IMR-90 (cell line): ENCODE results near the gene NAPA. TPM values are rescaled to one million over a fixed set of nuclear protein-coding genes. Genes with fewer than 3 reads are reported as not detected.

ENCODE experiments used
- ATAC-seq: fragments of 200-7000 bp; cut with Tn5 transposase; 2 replicates; pipeline ENCODE4 v1.9.1; 2020; ENCODE audit warnings: low read depth, mild to moderate bottlenecking, moderate library complexity
- BruUV-seq: library from RNA; stranded (reverse); fragments of 400-500 nt; replicated peaks from 2 replicates; lab custom pipeline; 2021; lab: Mats Ljungman, UMichigan
- CTCF ChIA-PET: fragments of 300-600 bp; formaldehyde crosslinking; extraction: SDS; loops from one replicate; lab custom pipeline; 2021; ENCODE audit warnings: antibody characterized with exemption; lab: Yijun Ruan, JAX
- POLR2A ChIA-PET: fragments of 300-600 bp; sonication (Branson Sonifier 250); formaldehyde crosslinking; loops from one replicate; lab custom pipeline; 2022; ENCODE audit warnings: antibody characterized with exemption; ENCODE audit not compliant: unreplicated experiment; lab: Charles Lee
- DNase-seq: peaks from one replicate; pipeline ENCODE4 v3.0.0; 2013
- H2AFZ ChIP-seq: replicated peaks from 2 replicates; pipeline ENCODE3; 2013; ENCODE audit warnings: low read length, mild to moderate bottlenecking; ENCODE audit not compliant: poor library complexity
- H2AK5ac ChIP-seq: 2 replicates; pipeline ENCODE4 v1.6.1; 2013; ENCODE audit warnings: low read depth, low read length, inconsistent platforms
- H2AK9ac ChIP-seq: replicated peaks from 2 replicates; pipeline ENCODE3; 2013; ENCODE audit warnings: mild to moderate bottlenecking, low read depth, low read length, moderate library complexity; ENCODE audit not compliant: poor library complexity
- H2BK120ac ChIP-seq: 2 replicates; pipeline ENCODE4 v1.6.1; 2013; ENCODE audit warnings: low read depth, low read length, inconsistent platforms
- H2BK15ac ChIP-seq: 3 replicates; pipeline ENCODE4 v1.6.1; 2013; ENCODE audit warnings: low read depth, low read length, inconsistent platforms
- H2BK20ac ChIP-seq: 2 replicates; pipeline ENCODE4 v1.6.1; 2013; ENCODE audit warnings: low read depth, mild to moderate bottlenecking, inconsistent platforms, low read length, moderate library complexity
- H2BK5ac ChIP-seq: 2 replicates; pipeline ENCODE4 v1.6.1; 2013; ENCODE audit warnings: mild to moderate bottlenecking, low read depth, low read length, inconsistent platforms; ENCODE audit not compliant: poor library complexity, severe bottlenecking
- H3K14ac ChIP-seq: replicated peaks from 2 replicates; pipeline ENCODE4 v1.6.1; 2013; ENCODE audit warnings: low read depth, low read length, inconsistent platforms
- H3K18ac ChIP-seq: 2 replicates; pipeline ENCODE4 v1.6.1; 2013; ENCODE audit warnings: low read depth, low read length, control low read depth
- H3K23ac ChIP-seq: 2 replicates; pipeline ENCODE4 v1.6.1; 2013; ENCODE audit warnings: low read depth, low read length, inconsistent platforms
- H3K27ac ChIP-seq: 2 replicates; pipeline ENCODE4 v1.5.1; 2013; ENCODE audit warnings: mild to moderate bottlenecking, control low read depth, low read length; ENCODE audit not compliant: insufficient read depth
- H3K27me3 ChIP-seq: 2 replicates; pipeline ENCODE4 v1.6.1; 2013; ENCODE audit warnings: low read length; ENCODE audit not compliant: control insufficient read depth, insufficient read depth
- H3K36me3 ChIP-seq: 2 replicates; pipeline ENCODE4 v1.6.1; 2013; ENCODE audit warnings: low read length, mixed read lengths; ENCODE audit not compliant: control insufficient read depth, insufficient read depth
- H3K4ac ChIP-seq: 2 replicates; pipeline ENCODE4 v1.6.1; 2013; ENCODE audit warnings: low read depth, low read length, inconsistent platforms
- H3K4me1 ChIP-seq: 2 replicates; pipeline ENCODE4 v1.6.1; 2013; ENCODE audit warnings: low read length, mixed read lengths; ENCODE audit not compliant: control insufficient read depth, insufficient read depth
- H3K4me2 ChIP-seq: 2 replicates; pipeline ENCODE4 v1.6.1; 2013; ENCODE audit warnings: low read depth, mild to moderate bottlenecking, control low read depth, low read length, moderate library complexity
- H3K4me3 ChIP-seq: 2 replicates; pipeline ENCODE4 v1.5.1; 2013; ENCODE audit warnings: low read depth, mild to moderate bottlenecking, control low read depth, low read length, moderate library complexity; ENCODE audit not compliant: insufficient read depth
- H3K56ac ChIP-seq: 2 replicates; pipeline ENCODE4 v1.6.1; 2013; ENCODE audit warnings: low read length, inconsistent platforms; ENCODE audit not compliant: insufficient read depth; ENCODE audit errors: extremely low read depth
- H3K79me1 ChIP-seq, 2 experiments: 2 replicates each; pipeline ENCODE4 v1.6.1; 2013; ENCODE audit warnings: low read length in 2 of 2, inconsistent platforms in 1 of 2, low read depth in 1 of 2
- H3K9ac ChIP-seq: 2 replicates; pipeline ENCODE4 v1.6.1; 2013; ENCODE audit warnings: low read depth, low read length, control low read depth
- H3K9me1 ChIP-seq: 2 replicates; pipeline ENCODE4 v1.6.1; 2013; ENCODE audit warnings: low read length, inconsistent platforms; ENCODE audit not compliant: insufficient read depth
- H3K9me3 ChIP-seq: 2 replicates; pipeline ENCODE4 v1.6.1; 2013; ENCODE audit warnings: low read length; ENCODE audit not compliant: control insufficient read depth, insufficient read depth
- H4K20me1 ChIP-seq: 2 replicates; pipeline ENCODE4 v1.6.1; 2013; ENCODE audit warnings: low read length, inconsistent platforms; ENCODE audit not compliant: insufficient read depth
- H4K5ac ChIP-seq: 2 replicates; pipeline ENCODE4 v1.6.1; 2013; ENCODE audit warnings: mild to moderate bottlenecking, low read depth, low read length, control low read depth
- H4K8ac ChIP-seq, 2 experiments: 2 replicates each; pipeline ENCODE4 v1.6.1; 2013; ENCODE audit warnings: low read depth in 2 of 2, low read length in 2 of 2, control low read depth in 1 of 2, inconsistent platforms in 1 of 2
- H4K91ac ChIP-seq: 2 replicates; pipeline ENCODE4 v1.6.1; 2013; ENCODE audit warnings: low read depth, low read length, inconsistent platforms; ENCODE audit not compliant: insufficient read depth
- BHLHE40 ChIP-seq: fragments of 150-350 bp; IDR thresholded peaks from 2 replicates; pipeline ENCODE4 v1.6.1; 2016; ENCODE audit warnings: mild to moderate bottlenecking, low read depth, low read length
- CEBPB ChIP-seq: IDR thresholded peaks from 2 replicates; pipeline ENCODE4 v1.6.1; 2012; ENCODE audit warnings: low read depth, low read length, improper control_type of control experiment
- CHD1 ChIP-seq: IDR thresholded peaks from 2 replicates; pipeline ENCODE4 v1.6.1; 2012; ENCODE audit warnings: low read depth, low read length, improper control_type of control experiment
- FOS ChIP-seq: fragments of 150-350 bp; IDR thresholded peaks from 2 replicates; pipeline ENCODE4 v1.6.1; 2016; ENCODE audit warnings: low read depth, low read length
- MAFK ChIP-seq: IDR thresholded peaks from 2 replicates; pipeline ENCODE4 v1.6.1; 2012; ENCODE audit warnings: low read depth, low read length, improper control_type of control experiment
- MXI1 ChIP-seq: IDR thresholded peaks from 2 replicates; pipeline ENCODE4 v1.6.1; 2012; ENCODE audit warnings: low read depth, mild to moderate bottlenecking, low read length, moderate library complexity, borderline replicate concordance
- RCOR1 ChIP-seq: IDR thresholded peaks from 2 replicates; pipeline ENCODE4 v1.6.1; 2012; ENCODE audit warnings: mild to moderate bottlenecking, low read length, improper control_type of control experiment; ENCODE audit not compliant: insufficient replicate concordance
- SMC3 ChIP-seq: fragments of 150-350 bp; IDR thresholded peaks from 2 replicates; pipeline ENCODE4 v1.6.1; 2016; ENCODE audit warnings: low read depth, mild to moderate bottlenecking, antibody characterized with exemption, low read length, moderate library complexity
- USF2 ChIP-seq: fragments of 150-350 bp; IDR thresholded peaks from 2 replicates; pipeline ENCODE4 v1.6.1; 2017; ENCODE audit warnings: mild to moderate bottlenecking, antibody characterized with exemption, low read length, low read depth
- WGBS, 2 experiments: methylation state at CpG; one replicate each; pipeline versions ENCODE4 v1.1.5 to v1.1.7; 2013; ENCODE audit warnings: missing lambda C conversion rate in 2 of 2; ENCODE audit not compliant: insufficient read length in 1 of 2; ENCODE audit errors: extremely low coverage in 2 of 2; 5-methylcytosine and 5-hydroxymethylcytosine counted together
- dilution Hi-C: fragments of 300-500 bp; cut with HindIII; formaldehyde crosslinking; loops from one replicate; pipeline ENCODE4 v1.14.3; 2018; ENCODE audit warnings: low sequenced_read_pairs; ENCODE audit not compliant: unreplicated experiment
- in situ Hi-C: fragments of 300-500 bp; cut with MboI; formaldehyde crosslinking; loops from 3 replicates; pipeline ENCODE4 v1.14.3; 2019; ENCODE audit warnings: low sequenced_read_pairs, inconsistent platforms, mixed read lengths
- intact Hi-C: fragments of 100-400 bp; cut with micrococcal nuclease; formaldehyde crosslinking; loops from 2 replicates; pipeline ENCODE4 v1.10.0; 2022
- polyA plus RNA-seq, 3 experiments: library from polyadenylated mRNA; depleted of rRNA; stranded (reverse); fragments of >200 nt; gene quantifications; 2 replicates each; pipeline ENCODE4 v1.2.3, GENCODE V29; 2012; ENCODE audit warnings: low replicate concordance in 1 of 3
- total RNA-seq: library from RNA; depleted of rRNA; stranded (reverse); fragments of >200 nt; gene quantifications from 2 replicates; pipeline ENCODE4 v1.2.3, GENCODE V29; 2012
- TF ChIP-seq, protein P1 (sequence below): fragments of 150-350 bp; IDR thresholded peaks from 2 replicates; pipeline ENCODE4 v1.6.1; 2016; ENCODE audit warnings: low read depth, mild to moderate bottlenecking, low read length, moderate library complexity, borderline replicate concordance

The NAPA gene
- total and polyA plus RNA-seq, 2 of the 4 experiments (the other 2 are of a cell fraction): 76.4 to 126 TPM

DNA sequence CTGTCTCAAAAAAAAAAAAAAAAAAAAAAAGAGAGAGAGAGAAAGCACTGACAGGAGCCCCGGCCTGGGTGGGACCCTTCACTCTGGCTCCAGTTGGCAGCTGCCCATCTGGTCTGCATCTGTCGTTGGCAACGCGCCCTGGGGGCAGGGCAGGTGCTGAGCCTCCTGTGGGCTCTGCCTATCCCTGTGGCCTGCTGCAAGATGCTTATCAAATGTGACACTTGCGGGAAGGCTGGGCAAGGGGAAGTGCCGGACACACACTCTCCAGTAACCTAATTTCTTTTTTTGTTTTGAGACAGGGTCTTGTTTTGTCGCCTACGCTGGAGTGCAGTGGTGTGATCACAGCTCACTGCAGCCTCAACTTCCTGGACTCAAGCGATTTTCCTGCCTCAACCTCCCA, 20.1 kb downstream of the NAPA start:
- Histone ChIP-seq H3K27me3 (no peaks in the 10 kb centered on the region), H4K91ac (no peak overlapping the region), H3K14ac (no peak overlapping the region), H3K4me3 (no peak overlapping the region), H2BK15ac (no peak overlapping the region), H3K9ac (no peak overlapping the region), H4K20me1 (peaks cover 21% of the 10 kb centered on the region), H3K36me3 (peaks cover 59% of the 10 kb centered on the region), H3K4me2 (no peak overlapping the region), H3K9me3 (no peaks in the 10 kb centered on the region), H3K4me1 (no peaks in the 10 kb centered on the region), H2BK120ac (no peak overlapping the region), H2AFZ (no peak overlapping the region), H3K27ac (no peak overlapping the region), H2AK9ac (no peak overlapping the region), H4K8ac (no peak overlapping the region), H3K9me1 (peaks cover 9% of the 10 kb centered on the region; the same call in 1 of the 2 replicates), H2AK5ac (no peak overlapping the region), H3K79me1 (peaks cover 0 to 20% of the 10 kb centered on the region in 2 experiments; a peak in 3 of 4 replicates), H4K5ac (no peak overlapping the region), H3K18ac (no peak overlapping the region), H3K56ac (no peak overlapping the region), H3K4ac (no peak overlapping the region), H2BK5ac (no peak overlapping the region), H2BK20ac (no peak overlapping the region), H3K23ac (no peak overlapping the region)
- ATAC-seq (no peak), DNase-seq (no peak)
- WGBS, 2 experiments: 82% methylated on average over 3 of the region's 9 CpGs; no CpG with 5 or more reads in 1 of the 2 experiments
- TF ChIP-seq SMC3 (no peak), MAFK (no peak), MXI1 (no peak), CEBPB (no peak), RCOR1 (no peak), FOS (no peak), BHLHE40 (no peak), USF2 (no peak), CHD1 (no peak)
- TF ChIP-seq, protein P1, sequence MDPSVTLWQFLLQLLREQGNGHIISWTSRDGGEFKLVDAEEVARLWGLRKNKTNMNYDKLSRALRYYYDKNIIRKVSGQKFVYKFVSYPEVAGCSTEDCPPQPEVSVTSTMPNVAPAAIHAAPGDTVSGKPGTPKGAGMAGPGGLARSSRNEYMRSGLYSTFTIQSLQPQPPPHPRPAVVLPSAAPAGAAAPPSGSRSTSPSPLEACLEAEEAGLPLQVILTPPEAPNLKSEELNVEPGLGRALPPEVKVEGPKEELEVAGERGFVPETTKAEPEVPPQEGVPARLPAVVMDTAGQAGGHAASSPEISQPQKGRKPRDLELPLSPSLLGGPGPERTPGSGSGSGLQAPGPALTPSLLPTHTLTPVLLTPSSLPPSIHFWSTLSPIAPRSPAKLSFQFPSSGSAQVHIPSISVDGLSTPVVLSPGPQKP: no peak
- intact Hi-C loops: no loop called here
- no TSS peak for BruUV-seq
- CTCF ChIA-PET: no interaction called here
- dilution Hi-C loops: no loop called here
- in situ Hi-C loops: no loop called here
- POLR2A ChIA-PET: no interaction called here
